ENCODE measurements around the gene SLC20A1.

Gene SLC20A1

DNA sequence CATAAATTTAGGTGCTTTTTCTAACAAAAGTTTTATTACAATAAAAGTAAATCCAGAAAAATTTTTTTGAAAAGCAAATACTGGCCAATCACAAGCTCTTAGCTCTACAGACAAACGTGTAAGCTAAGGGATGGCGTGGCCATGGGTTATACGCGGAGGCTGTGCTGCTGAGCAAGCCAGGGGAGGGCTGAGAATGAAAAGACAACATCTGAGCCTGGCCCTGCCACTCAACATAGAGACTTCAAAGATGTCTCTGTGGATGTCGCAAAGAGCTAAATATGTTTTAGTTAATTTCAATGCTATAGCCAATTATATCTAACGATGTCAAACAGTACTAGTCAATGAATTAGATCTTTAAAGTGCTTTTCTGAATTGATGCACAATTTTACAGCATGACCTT, 41.8 kb downstream of the SLC20A1 start:
- Histone ChIP-seq H3K27me3 (ENCODE audit: control insufficient read depth, insufficient read depth, low read length) (no peaks in the 10 kb centered on the region), H3K9me3 (replicated peaks; ENCODE audit: low read length) (no peaks in the 10 kb centered on the region), H3K4me3 (ENCODE audit: low read length) (no peak overlapping the region), H3K4me2 (ENCODE audit: low read length) (no peak overlapping the region), H3K36me3 (ENCODE audit: insufficient read depth, low read length) (no peaks in the 10 kb centered on the region), H3K4me1 (ENCODE audit: control insufficient read depth, insufficient read depth, low read length) (peaks cover 27% of the 10 kb centered on the region), H3K9ac (ENCODE audit: low read depth, low read length) (no peak overlapping the region)

- no peaks in the 10 kb centered on the region for H3K27me3 ChIP-seq (ENCODE audit: control insufficient read depth, insufficient read depth, low read length)
- H3K4me2 ChIP-seq (ENCODE audit: low read length), result no peak overlapping the region
- H3K9me3 ChIP-seq (replicated peaks; ENCODE audit: low read length), result no peaks in the 10 kb centered on the region
- no peaks in the 10 kb centered on the region for H3K36me3 ChIP-seq (ENCODE audit: insufficient read depth, low read length)
- H3K4me3 ChIP-seq (ENCODE audit: low read length), result no peak overlapping the region
- H3K4me1 ChIP-seq (ENCODE audit: control insufficient read depth, insufficient read depth, low read length), result peaks cover 35% of the 10 kb centered on the region
- H3K9ac ChIP-seq (ENCODE audit: low read depth, low read length), result no peak overlapping the region
Observed at GRCh38 chr2:112688086-112688880, 42.5 kb downstream of the SLC20A1 start.

GRCh38 chr2:112690853-112691401, 45.2 kb downstream of the SLC20A1 start:
- Histone ChIP-seq H3K36me3 (ENCODE audit: insufficient read depth, low read length) (no peaks in the 10 kb centered on the region), H3K4me1 (ENCODE audit: control insufficient read depth, insufficient read depth, low read length) (peaks cover 40% of the 10 kb centered on the region), H3K4me2 (ENCODE audit: low read length) (peak overlapping the region; percentile 19), H3K9me3 (replicated peaks; ENCODE audit: low read length) (no peaks in the 10 kb centered on the region), H3K27me3 (ENCODE audit: control insufficient read depth, insufficient read depth, low read length) (no peaks in the 10 kb centered on the region), H3K4me3 (ENCODE audit: low read length) (no peak overlapping the region), H3K9ac (ENCODE audit: low read depth, low read length) (peak overlapping the region; percentile 44)

DNA sequence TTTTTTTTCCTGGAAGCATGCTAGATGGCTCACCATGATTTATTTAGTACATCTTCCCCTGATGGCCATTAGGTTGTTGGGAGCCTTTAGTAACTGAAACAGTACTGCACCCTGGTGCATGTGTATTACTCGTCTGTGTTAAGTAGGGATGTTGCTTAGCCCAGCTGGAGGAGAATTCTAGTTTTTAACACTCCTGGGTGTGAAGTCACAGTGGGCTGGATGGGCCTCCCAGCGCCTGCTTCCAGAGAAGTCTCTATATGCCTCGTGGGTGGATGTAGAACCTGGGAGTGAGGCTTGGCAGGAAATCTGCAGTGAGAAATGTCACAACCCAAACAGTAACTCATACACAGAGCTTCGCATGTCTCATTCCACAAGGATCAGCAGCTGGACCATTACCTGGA, 46.1 kb downstream of the SLC20A1 start:
- peak overlapping the region; percentile 28 for H3K9ac ChIP-seq (ENCODE audit: low read depth, low read length)
- H3K4me3 ChIP-seq (ENCODE audit: low read length), result no peak overlapping the region
- no peaks in the 10 kb centered on the region for H3K27me3 ChIP-seq (ENCODE audit: control insufficient read depth, insufficient read depth, low read length)
- no peaks in the 10 kb centered on the region for H3K36me3 ChIP-seq (ENCODE audit: insufficient read depth, low read length)
- no peaks in the 10 kb centered on the region for H3K9me3 ChIP-seq (replicated peaks; ENCODE audit: low read length)
- peaks cover 40% of the 10 kb centered on the region for H3K4me1 ChIP-seq (ENCODE audit: control insufficient read depth, insufficient read depth, low read length)
- H3K4me2 ChIP-seq (ENCODE audit: low read length), result peak overlapping the region; percentile 54

DNA sequence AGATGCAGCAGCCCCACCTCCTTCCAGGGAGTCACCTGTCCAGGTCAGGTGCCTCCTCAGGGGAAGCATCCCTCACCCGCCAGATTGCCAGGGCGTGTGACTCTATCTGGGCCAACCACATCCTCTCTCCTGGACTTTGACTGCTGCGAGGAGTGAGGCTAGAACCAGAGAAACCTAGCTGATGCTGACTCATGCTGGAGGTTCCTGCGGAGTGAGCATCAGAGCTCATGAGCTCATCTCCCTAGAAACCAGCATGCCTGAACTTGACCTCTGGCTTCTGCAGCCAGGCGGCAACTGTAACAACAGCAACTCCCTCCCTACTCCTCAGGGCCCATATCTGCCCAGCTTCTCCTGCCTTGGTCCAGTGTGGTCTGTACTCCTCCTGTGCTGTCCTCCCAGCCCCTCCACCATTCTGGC, 46.8 kb downstream of the SLC20A1 start:
- Histone ChIP-seq H3K9ac (ENCODE audit: low read depth, low read length) (peak overlapping the region; percentile 63), H3K4me1 (ENCODE audit: control insufficient read depth, insufficient read depth, low read length) (peaks cover 40% of the 10 kb centered on the region), H3K4me3 (ENCODE audit: low read length) (peak overlapping the region; percentile 52), H3K4me2 (ENCODE audit: low read length) (peak overlapping the region; percentile 75), H3K9me3 (replicated peaks; ENCODE audit: low read length) (no peaks in the 10 kb centered on the region), H3K36me3 (ENCODE audit: insufficient read depth, low read length) (no peaks in the 10 kb centered on the region), H3K27me3 (ENCODE audit: control insufficient read depth, insufficient read depth, low read length) (no peaks in the 10 kb centered on the region)

- peak overlapping the region; percentile 52 for H3K4me3 ChIP-seq (ENCODE audit: low read length)
- peak overlapping the region; percentile 75 for H3K4me2 ChIP-seq (ENCODE audit: low read length)
- H3K9ac ChIP-seq (ENCODE audit: low read depth, low read length), result peak overlapping the region; percentile 63
- H3K27me3 ChIP-seq (ENCODE audit: control insufficient read depth, insufficient read depth, low read length), result no peaks in the 10 kb centered on the region
- H3K9me3 ChIP-seq (replicated peaks; ENCODE audit: low read length), result no peaks in the 10 kb centered on the region
- H3K4me1 ChIP-seq (ENCODE audit: control insufficient read depth, insufficient read depth, low read length), result peaks cover 40% of the 10 kb centered on the region
- no peaks in the 10 kb centered on the region for H3K36me3 ChIP-seq (ENCODE audit: insufficient read depth, low read length)
Observed at GRCh38 chr2:112692918-112693317, 47.2 kb downstream of the SLC20A1 start.

- Histone ChIP-seq H3K9me3 (replicated peaks; ENCODE audit: low read length) (no peaks in the 10 kb centered on the region), H3K9ac (ENCODE audit: low read depth, low read length) (no peak overlapping the region), H3K36me3 (ENCODE audit: insufficient read depth, low read length) (no peaks in the 10 kb centered on the region), H3K27me3 (ENCODE audit: control insufficient read depth, insufficient read depth, low read length) (no peaks in the 10 kb centered on the region), H3K4me1 (ENCODE audit: control insufficient read depth, insufficient read depth, low read length) (peaks cover 34% of the 10 kb centered on the region), H3K4me2 (ENCODE audit: low read length) (no peak overlapping the region), H3K4me3 (ENCODE audit: low read length) (no peak overlapping the region)
Observed at GRCh38 chr2:112693596-112693995, 47.9 kb downstream of the SLC20A1 start.

GRCh38 chr2:112694182-112694581, 48.4 kb downstream of the SLC20A1 start:
- Histone ChIP-seq H3K9ac (ENCODE audit: low read depth, low read length) (no peak overlapping the region), H3K36me3 (ENCODE audit: insufficient read depth, low read length) (no peaks in the 10 kb centered on the region), H3K4me3 (ENCODE audit: low read length) (no peak overlapping the region), H3K4me1 (ENCODE audit: control insufficient read depth, insufficient read depth, low read length) (peaks cover 32% of the 10 kb centered on the region), H3K27me3 (ENCODE audit: control insufficient read depth, insufficient read depth, low read length) (no peaks in the 10 kb centered on the region), H3K9me3 (replicated peaks; ENCODE audit: low read length) (no peaks in the 10 kb centered on the region), H3K4me2 (ENCODE audit: low read length) (no peak overlapping the region)

- H3K9me3 ChIP-seq (replicated peaks; ENCODE audit: low read length), result no peaks in the 10 kb centered on the region
- no peaks in the 10 kb centered on the region for H3K36me3 ChIP-seq (ENCODE audit: insufficient read depth, low read length)
- no peak overlapping the region for H3K9ac ChIP-seq (ENCODE audit: low read depth, low read length)
- no peaks in the 10 kb centered on the region for H3K4me1 ChIP-seq (ENCODE audit: control insufficient read depth, insufficient read depth, low read length)
- H3K27me3 ChIP-seq (ENCODE audit: control insufficient read depth, insufficient read depth, low read length), result no peaks in the 10 kb centered on the region
- no peak overlapping the region for H3K4me2 ChIP-seq (ENCODE audit: low read length)
- no peak overlapping the region for H3K4me3 ChIP-seq (ENCODE audit: low read length)
Observed at GRCh38 chr2:112698834-112699515, 53.2 kb downstream of the SLC20A1 start.

GRCh38 chr2:112699984-112700667, 54.4 kb downstream of the SLC20A1 start:
- Histone ChIP-seq H3K27me3 (ENCODE audit: control insufficient read depth, insufficient read depth, low read length) (peaks cover 5% of the 10 kb centered on the region), H3K36me3 (ENCODE audit: insufficient read depth, low read length) (no peaks in the 10 kb centered on the region), H3K9ac (ENCODE audit: low read depth, low read length) (no peak overlapping the region), H3K4me2 (ENCODE audit: low read length) (no peak overlapping the region), H3K4me1 (ENCODE audit: control insufficient read depth, insufficient read depth, low read length) (no peaks in the 10 kb centered on the region), H3K9me3 (replicated peaks; ENCODE audit: low read length) (no peaks in the 10 kb centered on the region), H3K4me3 (ENCODE audit: low read length) (no peak overlapping the region)

DNA sequence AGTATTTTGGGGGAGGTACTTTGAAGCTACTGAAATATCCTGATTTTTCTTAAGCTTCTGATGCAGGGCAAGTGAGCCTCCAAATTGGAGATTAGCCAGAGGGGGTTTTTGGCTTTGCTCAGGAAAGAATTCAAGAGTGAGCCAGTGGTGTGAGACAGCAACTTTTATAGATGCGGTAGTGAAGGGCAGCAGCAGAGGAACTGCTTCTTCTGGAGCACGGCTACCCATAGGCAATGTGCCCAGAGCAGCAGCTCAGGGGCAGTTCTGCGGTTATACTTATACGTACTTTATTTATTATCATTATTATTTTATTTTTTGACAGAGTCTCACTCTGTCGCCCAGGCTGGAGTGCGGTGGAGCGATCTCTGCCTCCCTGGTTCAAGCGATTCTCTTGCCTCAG, 55.3 kb downstream of the SLC20A1 start:
- Histone ChIP-seq H3K27me3 (ENCODE audit: control insufficient read depth, insufficient read depth, low read length) (peaks cover 14% of the 10 kb centered on the region), H3K4me3 (ENCODE audit: low read length) (no peak overlapping the region), H3K36me3 (ENCODE audit: insufficient read depth, low read length) (no peaks in the 10 kb centered on the region), H3K4me2 (ENCODE audit: low read length) (no peak overlapping the region), H3K4me1 (ENCODE audit: control insufficient read depth, insufficient read depth, low read length) (no peaks in the 10 kb centered on the region), H3K9me3 (replicated peaks; ENCODE audit: low read length) (no peaks in the 10 kb centered on the region), H3K9ac (ENCODE audit: low read depth, low read length) (no peak overlapping the region)

Data from skeletal muscle satellite cell (primary cell).